HG03280 (cell line): Measurements from ENCODE around the gene PLEKHM1.
A peak's percentile ranks its signal among the peaks of the same experiment; 100 is the strongest.

Source experiments
- ATAC-seq: cut with Tn5 transposase; IDR thresholded peaks from one replicate; pipeline ENCODE4 v1.9.1; 2021; ENCODE audit warnings: mild to moderate bottlenecking, moderate library complexity; ENCODE audit not compliant: unreplicated experiment

Gene PLEKHM1

DNA sequence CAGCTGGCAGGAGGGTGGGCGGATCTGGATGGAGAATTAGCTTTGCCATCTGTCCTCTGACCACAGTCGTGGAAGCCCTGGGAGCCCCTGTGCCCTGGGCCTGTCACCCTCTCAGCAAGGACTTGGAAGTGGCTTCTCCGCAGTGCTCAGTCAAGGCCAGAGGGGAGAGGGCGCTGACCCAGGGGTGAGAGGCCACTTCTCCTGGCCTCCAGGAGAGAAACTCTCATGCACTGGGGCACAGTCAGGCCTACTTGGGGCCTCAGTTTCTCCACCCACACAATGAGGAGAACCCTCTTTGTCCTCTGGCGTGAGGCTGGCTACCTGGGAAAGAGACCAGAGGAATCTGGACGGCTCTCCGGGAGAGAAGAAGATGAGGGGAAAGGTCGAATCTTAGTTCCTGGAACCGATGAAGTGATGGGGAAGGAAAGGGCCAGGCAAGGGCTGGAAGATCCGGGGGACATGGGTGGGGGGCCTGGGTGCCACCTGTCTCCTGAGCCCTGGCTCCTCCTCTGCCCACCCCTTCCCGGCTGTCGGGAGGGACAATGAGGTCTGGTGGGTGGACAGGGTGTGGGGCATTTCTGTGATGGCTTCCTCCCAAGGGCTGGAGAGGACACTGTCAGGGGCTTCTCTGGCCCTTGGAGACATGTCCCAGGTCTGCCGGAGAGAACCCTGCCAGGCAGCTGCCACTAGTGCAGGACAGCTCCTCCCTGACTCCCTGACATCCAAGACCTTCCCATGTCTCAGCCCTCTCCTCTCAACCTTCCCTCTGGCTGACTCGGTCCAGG, 48.8 kb downstream of the PLEKHM1 start:
- no peak for ATAC-seq

DNA sequence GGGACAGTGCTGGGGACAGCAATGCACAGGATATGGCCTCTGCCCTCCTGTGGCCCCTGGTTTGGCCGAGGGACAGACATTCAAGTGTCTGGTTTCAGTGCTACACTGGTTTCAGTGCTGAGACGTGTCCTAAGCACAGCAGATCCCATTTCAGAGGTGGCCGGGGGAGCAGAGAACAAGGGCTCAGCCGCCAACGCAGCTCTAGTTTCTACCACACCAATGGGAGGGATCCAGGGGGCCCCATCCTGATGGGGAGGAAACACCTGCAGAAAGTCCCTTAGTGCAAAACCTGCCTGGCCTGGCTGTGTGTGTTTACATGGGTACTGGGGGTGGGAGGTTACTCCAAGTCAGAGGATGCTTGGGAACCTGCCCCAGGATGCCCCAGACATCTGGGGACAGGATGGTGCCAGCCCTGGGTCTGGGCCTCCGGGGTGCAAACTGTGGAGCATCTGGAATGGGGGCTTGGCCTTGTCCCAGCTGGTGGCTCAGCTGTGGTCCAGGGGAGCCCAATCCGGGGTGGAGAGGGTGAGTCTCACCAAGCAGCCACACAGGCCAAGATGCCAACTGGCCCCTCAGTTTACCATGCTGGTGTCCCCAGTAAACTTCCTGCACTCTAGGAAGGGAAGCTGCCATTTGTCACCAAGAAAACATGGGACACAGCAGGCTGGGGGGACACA, 49.5 kb downstream of the PLEKHM1 start:
- peak; percentile 73 for ATAC-seq

DNA sequence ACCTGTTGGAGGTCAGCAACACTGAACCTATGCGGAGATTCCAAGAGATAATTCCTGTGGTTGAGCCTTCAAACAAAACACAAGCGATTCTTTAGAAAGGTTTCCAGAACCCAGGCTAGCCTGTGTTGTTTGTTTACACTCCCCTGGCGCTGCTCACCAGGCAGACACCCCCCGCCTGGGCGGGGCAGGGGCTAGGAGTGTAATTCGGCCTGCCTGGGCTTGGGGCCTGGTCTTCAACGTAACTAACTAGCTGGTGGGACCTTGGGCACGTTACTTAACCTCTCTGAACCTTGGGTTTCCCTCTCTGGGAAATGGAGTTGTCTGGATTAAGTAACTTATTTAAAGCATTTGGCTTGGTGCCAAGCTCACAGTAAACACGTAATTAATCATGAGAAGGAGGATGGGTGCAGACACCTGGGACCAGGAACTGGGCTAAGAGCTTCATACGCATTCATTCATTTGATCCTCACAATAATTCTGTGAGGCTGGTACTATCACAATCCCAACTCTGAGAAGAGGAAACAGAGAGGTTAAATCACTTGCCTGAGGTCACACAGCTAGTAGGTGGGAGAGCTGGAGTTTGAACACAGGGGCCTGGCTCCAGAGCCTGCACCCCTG, 50.3 kb downstream of the PLEKHM1 start:
- no peak for ATAC-seq

DNA sequence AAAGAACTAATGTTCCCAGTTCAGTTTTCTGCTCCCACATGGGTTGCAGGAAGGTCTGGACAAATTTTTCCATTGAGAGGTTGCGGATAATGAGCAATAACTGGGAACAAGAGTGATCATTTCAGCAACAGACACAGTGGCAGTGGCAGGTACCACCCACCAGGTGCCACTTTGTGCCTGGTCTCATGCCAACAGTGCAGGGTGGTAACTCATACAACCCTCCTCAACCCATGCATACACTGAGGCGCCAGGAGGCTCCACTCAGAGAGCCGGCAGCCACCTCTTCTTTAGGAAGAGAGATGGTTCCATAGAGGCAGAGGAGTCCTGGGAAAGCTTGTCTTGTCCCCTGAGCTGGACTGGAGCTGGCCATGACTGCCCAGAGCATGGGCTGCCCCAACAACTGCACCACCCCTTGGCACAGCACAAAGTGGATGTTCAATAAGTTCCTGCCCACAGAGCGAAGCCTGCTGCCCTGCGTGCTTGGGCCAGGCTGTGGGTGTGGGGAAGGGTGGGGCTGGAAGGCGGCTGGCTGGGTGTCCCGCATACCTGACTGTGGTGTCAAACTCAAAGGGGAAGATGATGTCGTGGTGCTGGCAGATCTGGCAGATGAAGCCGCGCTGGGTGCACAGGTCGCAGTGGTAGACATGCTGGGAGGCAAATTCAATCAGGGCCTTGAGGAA, 51.5 kb downstream of the PLEKHM1 start:
- no peak for ATAC-seq

DNA sequence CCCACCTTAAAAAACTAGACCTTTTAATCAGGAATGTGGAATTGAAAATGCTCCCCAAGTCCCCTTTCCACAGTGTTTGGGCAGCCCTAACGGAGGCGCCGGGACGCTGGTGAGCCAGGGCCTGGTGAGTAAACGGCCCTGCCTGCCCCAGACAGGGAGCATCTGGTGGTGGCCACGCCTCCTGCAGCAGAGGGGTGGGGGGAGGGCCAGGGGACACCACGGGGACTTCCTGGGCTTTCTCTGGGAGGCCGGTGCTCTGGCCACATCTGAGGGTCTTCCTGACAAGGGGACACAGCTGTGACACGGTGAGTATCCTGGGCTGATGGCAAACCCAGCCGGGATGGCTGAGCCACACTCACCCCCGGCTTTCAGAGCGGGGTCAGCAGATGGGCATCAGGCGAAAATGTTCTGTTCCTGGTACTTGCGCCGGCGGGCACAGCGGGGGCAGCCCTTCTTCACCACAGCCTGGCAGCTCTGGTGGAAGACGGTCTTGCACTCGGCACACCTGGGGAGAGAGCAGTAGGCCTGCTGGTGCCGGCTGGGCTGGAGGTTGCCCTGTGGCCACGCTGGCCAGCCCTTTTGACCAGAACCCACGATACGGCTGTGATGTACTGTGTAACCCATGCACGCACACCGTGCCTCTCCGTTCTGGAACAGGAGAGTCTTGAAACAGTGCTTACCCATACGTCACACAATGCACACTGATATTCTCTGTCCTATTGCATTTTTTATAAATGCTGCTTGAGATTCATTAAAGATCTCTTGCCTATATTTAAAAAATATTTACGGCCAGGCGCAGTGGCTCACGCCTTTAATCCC, 52.8 kb downstream of the PLEKHM1 start:
- ATAC-seq, result no peak

DNA sequence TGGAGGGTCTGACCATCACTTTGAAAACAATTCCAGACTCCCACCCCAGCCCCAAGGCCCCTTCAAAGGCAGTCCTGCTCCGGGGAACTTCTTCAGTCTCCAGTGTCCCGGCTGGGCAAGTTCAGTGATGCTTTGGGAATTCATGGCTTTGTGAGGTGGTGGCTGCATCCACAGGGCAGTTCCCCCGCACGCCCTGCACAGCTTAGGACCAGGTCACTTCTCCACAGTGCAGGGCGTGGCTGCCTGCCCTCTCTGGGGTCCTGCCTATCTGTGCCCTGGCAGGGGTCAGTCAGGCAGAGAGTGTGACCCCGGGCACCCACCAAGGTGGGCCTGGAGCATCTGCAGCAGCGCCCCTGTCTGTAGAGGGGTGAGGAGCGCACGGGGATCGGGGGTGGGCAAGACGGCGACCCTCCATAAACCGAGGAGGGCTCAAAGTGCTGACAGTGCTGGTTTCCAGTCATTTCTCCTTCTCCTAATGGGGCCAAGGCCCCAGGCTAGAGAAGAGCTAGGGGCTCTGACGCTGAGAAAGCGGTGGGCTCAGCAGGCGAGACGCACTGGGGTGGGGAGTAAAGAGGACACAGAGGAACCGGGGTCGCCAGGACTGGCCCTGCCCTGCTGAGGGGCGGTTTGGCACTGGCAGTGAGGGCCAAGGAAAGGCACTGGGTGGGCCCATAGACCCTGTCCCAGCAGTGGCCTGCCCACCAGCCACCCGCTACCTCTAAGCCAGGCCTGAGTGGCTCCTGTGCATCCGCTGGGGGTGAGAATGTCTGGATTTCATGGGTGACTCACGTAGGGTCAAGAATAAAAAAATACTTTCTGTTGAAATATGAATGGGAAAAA, 53.7 kb downstream of the PLEKHM1 start:
- no peak for ATAC-seq

DNA sequence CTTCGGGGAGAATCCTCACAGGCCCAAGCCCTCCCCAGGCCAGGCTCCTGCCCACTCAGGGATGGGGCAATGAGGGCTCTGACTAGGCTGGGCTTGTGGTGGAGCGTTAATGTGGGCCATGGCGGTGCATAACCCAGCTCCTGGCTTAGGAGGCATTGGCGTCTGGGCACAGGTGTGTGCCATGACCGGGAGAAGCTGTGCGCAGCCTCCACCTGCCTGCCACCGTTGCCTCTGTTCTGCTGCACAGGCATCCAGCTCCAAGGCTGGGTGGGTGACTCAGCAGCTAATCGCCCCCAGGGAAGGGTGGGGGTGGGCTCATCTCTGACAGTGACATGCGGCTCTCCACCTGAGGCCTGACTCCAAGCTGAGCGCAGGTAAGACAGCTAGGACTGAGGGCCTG, 54.4 kb downstream of the PLEKHM1 start:
- no peak for ATAC-seq

DNA sequence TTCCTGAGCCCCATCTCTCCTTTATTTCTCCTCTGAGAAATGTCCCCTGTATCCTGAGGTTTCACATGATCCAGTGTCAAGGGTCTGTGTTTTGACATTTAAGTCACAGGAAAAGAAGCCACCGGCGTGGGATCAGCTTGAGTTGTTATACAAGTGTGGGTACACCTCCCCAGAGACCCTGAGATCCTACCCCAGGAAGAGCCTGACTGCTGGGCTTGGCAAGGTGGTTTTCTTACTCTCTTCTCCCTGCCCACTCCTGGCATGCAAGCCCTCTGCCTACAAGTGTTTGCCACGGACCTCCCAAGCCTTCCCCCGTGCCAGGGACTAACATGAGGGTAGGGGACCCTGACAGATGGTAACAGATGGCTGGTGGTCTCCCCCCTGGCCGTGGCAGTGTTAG, 55.0 kb downstream of the PLEKHM1 start:
- no peak for ATAC-seq

DNA sequence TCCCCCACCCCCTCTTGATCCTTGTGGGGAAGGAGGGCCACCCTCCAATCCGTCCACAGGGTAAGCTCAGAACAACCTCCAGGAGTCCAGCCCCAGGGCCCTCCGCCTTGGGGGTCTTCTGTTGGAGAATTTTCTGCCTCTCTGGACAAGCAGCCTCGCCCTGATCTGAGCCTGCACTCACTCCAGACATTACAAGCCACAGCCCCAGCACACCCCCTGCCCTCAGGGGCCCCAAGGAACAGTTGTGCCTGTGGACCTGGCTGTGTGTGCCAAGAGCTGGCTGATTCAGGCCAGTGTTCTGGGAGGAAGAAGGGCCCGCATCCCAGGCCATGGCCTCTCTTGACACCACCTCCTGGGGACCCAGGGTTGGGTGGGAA, 57.4 kb downstream of the PLEKHM1 start:
- ATAC-seq, result no peak

DNA sequence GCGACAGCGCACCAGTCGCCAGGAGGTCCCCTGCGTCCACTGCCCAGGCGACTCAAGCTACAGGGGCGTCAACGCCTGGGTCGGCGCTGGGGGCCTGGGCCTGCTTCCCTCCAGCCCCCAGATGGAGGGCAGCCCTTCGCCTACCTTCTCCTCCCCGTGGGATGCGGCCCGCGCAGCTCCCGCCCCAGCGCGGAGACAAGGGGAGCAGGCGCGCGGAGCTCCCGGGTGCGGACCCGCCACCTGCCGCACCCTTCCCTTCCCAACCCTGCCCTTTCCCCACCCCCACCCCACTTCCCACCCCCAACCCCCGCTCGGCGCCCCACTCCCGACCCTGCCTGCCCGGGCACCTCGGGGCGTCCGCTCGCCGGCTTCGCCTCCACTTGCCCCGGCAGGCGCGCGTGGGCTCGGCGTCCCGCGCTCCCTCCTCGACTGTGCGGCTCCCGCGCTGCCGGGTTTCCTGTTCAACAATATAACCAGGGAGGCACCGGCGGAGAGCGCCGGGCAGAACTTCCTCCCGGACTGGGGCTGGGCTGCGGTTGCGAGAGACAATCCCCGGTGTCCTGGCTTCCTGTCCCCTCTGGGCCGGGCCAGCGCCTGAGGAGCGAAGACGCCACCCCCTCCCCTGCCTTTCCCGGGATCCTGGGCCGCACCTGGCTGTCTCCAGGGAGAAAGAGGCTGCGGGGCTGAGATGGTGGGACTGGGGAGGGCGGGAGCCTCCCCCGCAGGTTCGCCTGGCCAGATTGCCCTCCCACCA, 57.9 kb downstream of the PLEKHM1 start, which contains the start of gene ARHGAP27:
ARHGAP27 (minus strand) TSS at position 466 of the 754 bp plus-strand sequence. CDS start 2,591 bp downstream, outside the sequence.
- no peak for ATAC-seq

DNA sequence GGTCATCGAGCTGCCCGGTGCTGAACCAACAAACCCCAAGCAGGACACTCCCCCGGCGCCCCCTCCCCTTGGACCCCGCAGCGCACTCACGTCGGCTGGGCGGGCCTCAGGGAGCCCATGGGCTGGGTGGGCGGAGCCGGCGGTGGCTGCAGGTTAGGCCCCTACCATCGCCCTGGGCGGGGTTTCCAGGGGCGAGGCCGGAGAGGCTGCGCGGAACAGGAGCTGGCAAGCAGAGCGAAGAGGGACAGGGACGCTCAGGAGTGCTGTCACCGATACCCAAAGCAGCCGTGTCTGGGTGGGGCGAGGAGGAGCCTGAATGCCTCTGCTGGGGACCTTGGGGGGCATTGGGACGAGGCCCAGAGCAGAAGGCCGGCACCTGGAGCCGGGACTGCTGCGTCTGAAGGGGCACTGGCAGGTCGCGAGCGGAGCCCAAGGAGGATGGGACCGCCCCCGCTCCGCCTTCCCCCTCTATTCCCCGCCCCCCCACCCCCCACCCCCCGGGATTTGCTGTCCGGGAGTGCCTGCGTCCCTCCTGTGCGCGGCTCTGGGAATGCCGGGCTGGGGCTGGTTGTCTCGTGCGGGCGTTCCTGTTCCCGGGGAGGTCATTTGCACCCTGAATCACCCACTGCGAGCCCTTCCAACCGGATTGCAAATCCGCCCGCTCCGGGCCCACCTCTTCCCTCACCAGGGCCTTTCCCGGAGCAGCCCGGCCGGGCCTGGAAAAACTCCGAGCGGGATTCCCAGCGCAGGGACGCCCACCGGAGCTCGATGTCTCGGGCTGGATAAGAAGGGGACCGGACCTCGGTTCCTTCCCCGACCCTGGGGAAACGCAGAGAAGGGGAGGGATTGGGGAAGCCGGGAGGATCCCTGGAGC, 58.8 kb downstream of the PLEKHM1 start:
- peak; percentile 56 for ATAC-seq

DNA sequence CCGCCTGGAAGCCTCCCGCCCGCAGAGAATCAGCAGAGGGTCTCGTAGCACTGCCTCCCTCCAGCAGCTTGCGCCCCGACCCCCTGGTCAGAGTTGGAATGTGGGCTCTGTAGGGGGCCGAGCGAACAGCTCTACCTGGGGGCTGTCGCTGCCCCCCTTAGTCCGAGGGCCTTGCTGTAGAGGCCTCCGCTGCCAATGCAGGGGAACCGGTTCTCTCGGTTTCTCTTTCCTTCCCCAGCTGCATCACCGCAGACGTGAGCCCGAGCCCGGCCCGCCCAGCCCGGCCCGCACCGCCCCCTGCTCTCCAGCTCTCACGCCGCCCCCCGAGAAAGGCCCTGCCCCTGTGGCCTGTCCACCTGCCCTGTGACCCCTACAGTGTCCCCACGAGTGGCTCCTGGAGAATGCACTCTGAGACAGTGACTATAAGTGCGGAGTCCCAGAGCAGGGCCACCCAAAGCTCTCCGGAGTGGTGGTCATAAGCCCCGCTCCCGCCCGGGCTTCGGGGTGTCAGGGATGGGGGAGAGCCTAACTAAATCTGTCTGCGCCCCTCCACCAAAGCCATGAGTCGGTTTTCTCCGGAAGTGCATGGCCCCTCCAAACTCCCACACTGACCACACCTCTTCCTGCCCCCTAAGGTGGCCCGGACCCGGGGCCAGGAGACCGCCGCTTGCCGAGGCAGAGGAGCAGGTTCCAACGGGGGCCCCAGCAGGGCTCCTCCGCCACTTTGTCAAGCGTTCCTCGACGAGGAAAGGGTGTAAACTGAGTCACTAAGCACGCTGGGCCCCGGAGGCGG, 59.6 kb downstream of the PLEKHM1 start:
- ATAC-seq, result peak; percentile 20

DNA sequence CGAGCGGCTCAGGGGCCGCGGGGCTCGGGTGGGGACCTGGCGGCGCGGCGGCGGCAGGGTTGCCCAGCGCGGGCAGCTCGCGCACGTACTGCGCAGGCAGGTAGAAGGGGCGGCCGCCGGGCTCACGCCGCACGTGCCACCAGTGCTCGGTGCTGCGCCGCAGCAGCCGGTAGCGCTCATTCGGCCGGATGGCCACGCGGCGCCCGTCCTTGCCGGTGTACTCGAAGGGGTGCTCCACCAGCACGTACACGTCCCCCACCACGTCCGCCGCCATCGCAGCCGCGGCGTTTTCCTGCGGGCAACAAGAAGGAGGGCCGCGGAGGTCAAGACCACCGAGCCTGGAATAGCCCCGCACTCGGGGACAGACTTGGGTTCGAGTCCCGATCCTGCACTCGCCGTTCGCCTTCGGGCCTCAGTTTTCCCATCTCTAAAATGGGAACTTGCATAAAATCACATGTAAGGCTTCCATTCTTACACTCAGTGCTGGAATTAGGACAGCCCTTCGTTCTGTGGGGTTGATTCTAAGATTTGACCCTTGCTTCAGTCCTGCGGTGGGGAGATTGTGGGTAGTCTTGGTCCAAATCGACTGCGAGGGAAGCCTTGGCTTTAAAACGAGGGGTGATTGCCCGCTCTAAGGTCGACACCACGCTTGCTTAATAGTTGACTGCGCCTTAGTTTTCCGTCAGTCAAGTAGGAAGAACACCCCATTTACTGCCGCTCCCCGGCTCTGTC, 60.3 kb downstream of the PLEKHM1 start:
- no peak for ATAC-seq

DNA sequence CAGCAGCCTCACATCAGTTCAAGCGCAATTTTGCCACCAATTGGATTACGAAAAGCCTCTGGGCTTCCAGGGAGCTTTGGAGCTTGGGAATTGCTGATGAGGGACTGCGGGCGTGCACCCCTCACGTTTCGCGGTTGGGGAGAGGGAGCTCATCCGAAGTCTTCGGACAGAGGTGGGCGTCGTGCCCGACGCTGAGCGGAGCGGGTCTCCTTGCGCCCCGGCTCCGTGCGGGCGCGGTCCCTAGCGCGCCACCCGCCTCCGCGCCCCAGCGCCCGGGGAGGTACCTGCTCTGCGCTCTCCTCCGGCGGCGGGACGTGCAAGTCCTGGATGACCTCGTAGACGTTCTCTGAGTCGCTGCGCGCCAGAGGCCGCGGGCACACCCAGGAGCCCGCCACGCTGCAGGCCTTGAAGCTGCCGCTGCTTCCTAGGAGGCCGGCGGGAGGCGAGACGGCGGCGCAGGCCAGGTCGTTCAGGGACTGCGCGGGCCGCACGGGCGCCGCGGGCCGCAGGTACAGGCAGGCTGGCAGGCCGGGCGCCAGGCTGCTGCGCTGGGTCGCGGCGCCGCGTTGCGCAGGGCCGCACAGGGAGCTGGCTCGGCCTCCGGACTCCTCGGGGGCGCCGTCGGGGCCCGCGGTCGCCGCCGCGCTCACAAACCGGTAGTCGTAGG, 61.0 kb downstream of the PLEKHM1 start:
- ATAC-seq, result no peak

DNA sequence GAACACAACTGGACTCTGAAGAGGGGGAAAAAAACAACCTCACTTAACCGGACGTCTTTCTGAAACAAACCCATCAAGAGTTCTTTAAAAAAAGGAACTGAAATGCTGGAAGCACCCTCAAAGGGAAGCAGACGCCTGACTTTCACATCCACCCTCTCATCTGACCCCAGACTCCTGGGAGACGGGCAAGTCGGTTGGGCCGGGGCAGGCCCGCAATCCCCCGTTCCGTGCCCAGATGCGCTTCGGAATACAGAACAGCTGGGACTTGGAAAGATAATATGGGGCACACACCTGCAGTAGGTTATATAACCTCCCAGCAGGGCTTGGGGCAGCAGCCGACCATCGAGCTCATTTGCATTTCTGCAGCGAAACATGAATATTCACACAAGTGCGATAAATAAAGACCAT, 61.6 kb downstream of the PLEKHM1 start:
- ATAC-seq, result no peak

DNA sequence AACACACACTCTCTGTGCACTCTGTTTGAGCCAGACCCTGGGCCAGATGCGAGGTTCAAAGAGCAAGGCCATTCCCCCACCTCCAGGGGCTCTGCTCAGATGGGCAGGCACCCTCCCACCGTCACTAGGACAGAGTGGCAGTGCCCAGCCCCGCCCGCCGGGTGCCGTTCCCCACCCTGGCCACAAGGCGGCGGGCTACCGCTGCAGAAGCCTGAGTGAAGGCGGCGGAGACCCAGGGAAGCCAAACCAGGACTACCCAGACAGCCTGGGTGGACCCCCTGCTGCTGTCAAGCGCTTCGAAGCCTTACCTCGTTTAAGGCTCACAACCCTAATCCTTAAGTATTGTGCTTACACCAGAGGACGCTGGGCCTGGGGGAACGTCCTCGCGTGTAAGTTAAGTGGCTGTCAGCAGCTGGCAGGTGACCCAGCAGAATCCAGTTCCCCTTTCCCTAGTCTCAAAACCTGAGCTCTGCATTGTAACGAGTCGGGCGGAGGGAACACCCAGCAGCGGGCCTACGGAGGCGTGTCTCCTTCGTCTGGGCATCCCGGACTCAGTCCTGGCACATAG, 62.4 kb downstream of the PLEKHM1 start:
- peak; percentile 59 for ATAC-seq
